B cell (primary cell): ENCODE data around the gene NR1D1. TPM values are rescaled to one million over a fixed set of nuclear protein-coding genes. Genes with fewer than 3 reads are reported as not detected.

Source experiments
- ATAC-seq: fragments of 200-7000 bp; cut with Tn5 transposase; one replicate; pipeline ENCODE4 v1.10.0; 2021; ENCODE audit warnings: low read depth, mild to moderate bottlenecking, moderate number of reproducible peaks, moderate library complexity
- CTCF ChIA-PET: fragments of 350-600 bp; sonication (Branson Sonifier 250); formaldehyde crosslinking; loops from one replicate; lab custom pipeline; 2021; ENCODE audit warnings: antibody characterized with exemption, inconsistent platforms; lab: Charles Lee
- POLR2A ChIA-PET: fragments of 350-600 bp; sonication (Branson Sonifier 250); formaldehyde crosslinking; loops from one replicate; lab custom pipeline; 2021; ENCODE audit warnings: antibody characterized with exemption; lab: Charles Lee
- DNase-seq: peaks from one replicate; pipeline ENCODE4 v3.0.0; 2013
- H2AFZ ChIP-seq: 2 replicates; pipeline ENCODE4 v1.6.1; 2012; ENCODE audit warnings: mild to moderate bottlenecking, low read depth, low read length; ENCODE audit not compliant: insufficient read depth, poor library complexity, severe bottlenecking
- H3K27ac ChIP-seq, 2 donors: 1 replicate in 1 of 2; 2 replicates in 1 of 2; pipeline ENCODE4 v1.5.1; 2012 to 2013; ENCODE audit warnings: low read length in 2 of 2, mild to moderate bottlenecking in 2 of 2, moderate library complexity in 1 of 2
- H3K27me3 ChIP-seq, 4 experiments: fragments of 200-600 bp in 1 of 4; sonication (generic) in 1 of 4; replicated peaks in 1 of 4; 1 replicate in 2 of 4; 2 replicates in 2 of 4; pipeline versions ENCODE4 v1.6.1 to v1.7.0; 2013 to 2016; ENCODE audit warnings: low read length in 3 of 4, mild to moderate bottlenecking in 2 of 4, mixed read lengths in 1 of 4, moderate library complexity in 1 of 4; ENCODE audit not compliant: insufficient read depth in 4 of 4, control insufficient read depth in 3 of 4; ENCODE audit errors: control extremely low read depth in 1 of 4
- H3K36me3 ChIP-seq, 2 experiments: replicated peaks in 1 of 2; 1 replicate in 1 of 2; 2 replicates in 1 of 2; pipeline versions ENCODE4 v1.6.1 to v1.7.1; 2013; ENCODE audit warnings: low read length in 1 of 2; ENCODE audit not compliant: insufficient read depth in 2 of 2, control insufficient read depth in 1 of 2; ENCODE audit errors: control extremely low read depth in 1 of 2, extremely low read depth in 1 of 2
- H3K4me1 ChIP-seq, 2 donors: fragments of 200-600 bp in 1 of 2; sonication (generic) in 1 of 2; 1 replicate in 1 of 2; 2 replicates in 1 of 2; pipeline versions ENCODE4 v1.5.1 to v1.6.1; 2013 to 2017; ENCODE audit warnings: low read length in 2 of 2; ENCODE audit not compliant: control insufficient read depth in 2 of 2, insufficient read depth in 2 of 2
- H3K4me2 ChIP-seq: replicated peaks from 2 replicates; pipeline ENCODE3; 2012; ENCODE audit warnings: mild to moderate bottlenecking, low read depth, low read length; ENCODE audit not compliant: poor library complexity, severe bottlenecking
- H3K4me3 ChIP-seq, 5 experiments: fragments of 200-600 bp in 1 of 5; sonication (generic) in 1 of 5; 1 replicate in 3 of 5; 2 replicates in 2 of 5; pipeline versions ENCODE4 v1.5.1 to v1.7.0; 2011 to 2016; ENCODE audit warnings: low read length in 4 of 5, mild to moderate bottlenecking in 4 of 5, low read depth in 2 of 5, control low read depth in 1 of 5, moderate library complexity in 1 of 5; ENCODE audit not compliant: insufficient read depth in 1 of 5; ENCODE audit errors: control extremely low read depth in 1 of 5, extremely low read depth in 1 of 5
- H3K79me2 ChIP-seq: fragments of 200-600 bp; sonication (generic); one replicate; pipeline ENCODE4 v1.6.0; 2016; ENCODE audit warnings: low read length; ENCODE audit not compliant: control insufficient read depth, insufficient read depth
- H3K9ac ChIP-seq: fragments of 200-600 bp; sonication (generic); 2 replicates; pipeline ENCODE4 v1.6.1; 2017; ENCODE audit warnings: mild to moderate bottlenecking, low read length, moderate library complexity
- H3K9me3 ChIP-seq, 3 donors: one replicate each; pipeline versions ENCODE4 v1.6.1 to v1.7.1; 2013; ENCODE audit warnings: low read length in 2 of 3; ENCODE audit not compliant: control insufficient read depth in 2 of 3, insufficient read depth in 1 of 3; ENCODE audit errors: control extremely low read depth in 1 of 3
- H4K20me1 ChIP-seq: 2 replicates; pipeline ENCODE4 v1.6.0; 2012; ENCODE audit warnings: mild to moderate bottlenecking, low read length; ENCODE audit not compliant: insufficient read depth, control insufficient read depth, poor library complexity, severe bottlenecking
- H3K27ac Mint-ChIP-seq: one replicate; pipeline ENCODE4 v1.8.0; 2021; ENCODE audit warnings: mixed read lengths
- H3K27me3 Mint-ChIP-seq: one replicate; pipeline ENCODE4 v1.8.0; 2021; ENCODE audit warnings: mixed read lengths
- H3K4me1 Mint-ChIP-seq: one replicate; pipeline ENCODE4 v1.8.0; 2021; ENCODE audit warnings: mixed read lengths
- H3K4me3 Mint-ChIP-seq: one replicate; pipeline ENCODE4 v1.8.0; 2021; ENCODE audit warnings: mixed read lengths
- H3K9me3 Mint-ChIP-seq: one replicate; pipeline ENCODE4 v1.8.0; 2022; ENCODE audit warnings: mixed read lengths; ENCODE audit not compliant: insufficient read depth
- CTCF ChIP-seq: fragments of 200-600 bp; IDR thresholded peaks from one replicate; pipeline ENCODE4 v1.8.0; 2022; ENCODE audit warnings: antibody characterized with exemption, mild to moderate bottlenecking
- EZH2 ChIP-seq: IDR thresholded peaks from 2 replicates; pipeline ENCODE4 v1.6.1; 2012; ENCODE audit warnings: borderline replicate concordance, low read depth, mild to moderate bottlenecking, moderate library complexity, low read length; ENCODE audit not compliant: insufficient read depth, poor library complexity, severe bottlenecking
- WGBS: methylation state at CpG from one replicate; pipeline ENCODE4 v1.1.5; 2013; ENCODE audit warnings: missing lambda C conversion rate; ENCODE audit not compliant: insufficient coverage; 5-methylcytosine and 5-hydroxymethylcytosine counted together
- intact Hi-C: fragments of 100-400 bp; cut with micrococcal nuclease; formaldehyde crosslinking; loops from one replicate; pipeline ENCODE4 v1.10.0; 2022
- polyA plus RNA-seq: library from polyadenylated mRNA; depleted of rRNA; stranded (reverse); fragments of >200 nt; gene quantifications from 2 replicates; pipeline ENCODE4 v1.2.3, GENCODE V29; 2012
- total RNA-seq, 2 donors: library from RNA; stranded (reverse); fragments of 120-200 nt in 1 of 2; gene quantifications; 1 replicate in 1 of 2; 2 replicates in 1 of 2; pipeline versions ENCODE4 v1.2.3 to v1.2.4, GENCODE V29; 2013 to 2022

Gene NR1D1
- total and polyA plus RNA-seq, 2 donors (not counting 1 experiment from before 2014, with no cell fraction given): 6.7 to 7.7 TPM

GRCh38 chr17:40113110-40113906, 12.9 kb upstream of the NR1D1 start:
- Histone ChIP-seq H3K9ac (peak overlapping the region; percentile 58), H4K20me1 (no peaks in the 10 kb centered on the region), H3K4me3 (peak overlapping the region in 4 of 5 experiments; percentile 36 to 62 (median 58)), H3K36me3 (no peaks in the 10 kb centered on the region), H3K9me3 (no peaks in the 10 kb centered on the region), H3K4me1 (peaks cover 34 to 41% of the 10 kb centered on the region in 2 donors), H3K27ac (peak overlapping the region; percentile 28 to 40), H2AFZ (peak overlapping the region; percentile 68), H3K79me2 (no peaks in the 10 kb centered on the region), H3K4me2 (peak overlapping the region; percentile 76), H3K27me3 (no peaks in the 10 kb centered on the region)
- H3K27ac Mint-ChIP-seq: peak overlapping the region; percentile 89
- peaks cover 43% of the 10 kb centered on the region for H3K4me1 Mint-ChIP-seq
- H3K27me3 Mint-ChIP-seq: no peaks in the 10 kb centered on the region
- ATAC-seq (peak; percentile 86), DNase-seq (peak; percentile 94)
- no peaks in the 10 kb centered on the region for H3K9me3 Mint-ChIP-seq
- ChIA-PET CTCF (interaction anchor here (0.7 to 9.0 kb wide), 45 partner anchors 11 to 253 kb away, joined by 3 to 204 read pairs (median 6); partner anchors contain the start of genes CASC3, CSF3, MED24 and MSL1), POLR2A (interaction anchor here (0.6 to 3.1 kb wide), 16 partner anchors 9 to 333 kb away, joined by 3 to 20 read pairs (median 6); partner anchors contain the start of genes CASC3, MED24, MSL1 and THRA)
- intact Hi-C loops: loop anchor here (1.0 to 5.0 kb wide), 13 partner anchors 8 to 304 kb away; partner anchors contain the start of genes CASC3, CDC6, MED24 and MSL1
- H3K4me3 Mint-ChIP-seq: peak overlapping the region; percentile 92
- WGBS: 3% methylated on average over 16 of the region's 17 CpGs
- TF ChIP-seq CTCF (peak; percentile 84), EZH2 (no peak)
